ENCODE results near the gene NME7. TPM values are rescaled to one million over a fixed set of nuclear protein-coding genes. Genes with fewer than 3 reads are reported as not detected.
"Not testable (repeated sequence)": the region's sequence is repeated elsewhere in the genome, so short reads cannot be mapped to it uniquely, and the experiment has no call there.

Gene NME7
- total RNA-seq, 6 experiments from 2014 or later = 2.0 to 6.5 (median 5.3) TPM

GRCh38 chr1:169338617-169339016 lies 29.0 kb downstream of the NME7 start:
- no peaks in the 10 kb centered on the region for H3K9me3 ChIP-seq
- intact Hi-C loops (cut with DNase I) = no loop called here
- ATAC-seq (no peak), DNase-seq (no peak)
- no peak overlapping the region for H3K4me3 ChIP-seq
- 64% methylated on average over 2 of the region's 2 CpGs for WGBS (ENCODE audit: insufficient coverage, low coverage, low lambda C conversion rate, missing lambda C conversion rate)
- H3K27me3 ChIP-seq = no peaks in the 10 kb centered on the region
- no peaks in the 10 kb centered on the region for H3K4me1 ChIP-seq
- no peak for TF ChIP-seq POLR2A (IDR thresholded peaks at IDR 0.05)
- no peak for TF ChIP-seq CTCF (IDR thresholded peaks at IDR 0.05)
- no peak overlapping the region for H3K27ac ChIP-seq
- no peaks in the 10 kb centered on the region for H3K36me3 ChIP-seq

GRCh38 chr1:169336947-169337715 lies 30.5 kb downstream of the NME7 start:
- H3K4me3 ChIP-seq; H3K9me3 ChIP-seq; H3K36me3 ChIP-seq; ATAC-seq; H3K27me3 ChIP-seq; DNase-seq; H3K27ac ChIP-seq; H3K4me1 ChIP-seq; intact Hi-C loops (cut with DNase I): not testable (repeated sequence)
- WGBS (ENCODE audit: insufficient coverage, low coverage, low lambda C conversion rate, missing lambda C conversion rate) = 94% methylated on average over 2 of the region's 35 CpGs

- H3K9me3 ChIP-seq; H3K27ac ChIP-seq; H3K4me3 ChIP-seq; DNase-seq; intact Hi-C loops (cut with DNase I); H3K4me1 ChIP-seq; H3K36me3 ChIP-seq; ATAC-seq; H3K27me3 ChIP-seq: not testable (repeated sequence)
- WGBS (ENCODE audit: insufficient coverage, low coverage, low lambda C conversion rate, missing lambda C conversion rate) = 100% methylated on average over 2 of the region's 3 CpGs
Measured at GRCh38 chr1:169334727-169335126, 32.9 kb downstream of the NME7 start.

GRCh38 chr1:169330927-169331326 lies 36.7 kb downstream of the NME7 start:
- no peak overlapping the region for H3K4me3 ChIP-seq
- WGBS (ENCODE audit: insufficient coverage, low coverage, low lambda C conversion rate, missing lambda C conversion rate) = 86% methylated on average over 2 of the region's 2 CpGs
- no peaks in the 10 kb centered on the region for H3K27me3 ChIP-seq
- ATAC-seq (no peak), DNase-seq (no peak)
- TF ChIP-seq CTCF (IDR thresholded peaks at IDR 0.05) = no peak
- TF ChIP-seq POLR2A (IDR thresholded peaks at IDR 0.05) = no peak
- H3K9me3 ChIP-seq = no peaks in the 10 kb centered on the region
- no peaks in the 10 kb centered on the region for H3K4me1 ChIP-seq
- intact Hi-C loops (cut with DNase I) = no loop called here
- no peak overlapping the region for H3K27ac ChIP-seq
- H3K36me3 ChIP-seq = no peaks in the 10 kb centered on the region

GRCh38 chr1:169329383-169329782 lies 38.2 kb downstream of the NME7 start:
- no peaks in the 10 kb centered on the region for H3K27me3 ChIP-seq
- WGBS (ENCODE audit: insufficient coverage, low coverage, low lambda C conversion rate, missing lambda C conversion rate) = 73% methylated on average over 1 of the region's 1 CpG
- ATAC-seq = no peak

More at GRCh38 chr1:169329383-169329782, 38.2 kb downstream of the NME7 start:
- H3K9me3 ChIP-seq = no peaks in the 10 kb centered on the region
- H3K27ac ChIP-seq = no peak overlapping the region
- no peak for DNase-seq
- TF ChIP-seq CTCF (IDR thresholded peaks at IDR 0.05) (no peak), POLR2A (IDR thresholded peaks at IDR 0.05) (no peak)
- H3K36me3 ChIP-seq = no peaks in the 10 kb centered on the region
- H3K4me3 ChIP-seq = no peak overlapping the region
- intact Hi-C loops (cut with DNase I) = no loop called here
- no peaks in the 10 kb centered on the region for H3K4me1 ChIP-seq
